ENCODE data around the gene SLC39A11.

- TF ChIP-seq TEAD4 (IDR thresholded peaks at IDR 0.05): no peak
- TF ChIP-seq CREB1 (IDR thresholded peaks at IDR 0.05; ENCODE audit: low read depth): no peak
- no peak for TF ChIP-seq TCF12 (IDR thresholded peaks at IDR 0.05; ENCODE audit: low read depth)
- TF ChIP-seq YY1 (IDR thresholded peaks at IDR 0.05; ENCODE audit: low read depth): no peak
- no peak for TF ChIP-seq TAF1 (IDR thresholded peaks at IDR 0.05; ENCODE audit: low read depth)
- TF ChIP-seq, protein P1, sequence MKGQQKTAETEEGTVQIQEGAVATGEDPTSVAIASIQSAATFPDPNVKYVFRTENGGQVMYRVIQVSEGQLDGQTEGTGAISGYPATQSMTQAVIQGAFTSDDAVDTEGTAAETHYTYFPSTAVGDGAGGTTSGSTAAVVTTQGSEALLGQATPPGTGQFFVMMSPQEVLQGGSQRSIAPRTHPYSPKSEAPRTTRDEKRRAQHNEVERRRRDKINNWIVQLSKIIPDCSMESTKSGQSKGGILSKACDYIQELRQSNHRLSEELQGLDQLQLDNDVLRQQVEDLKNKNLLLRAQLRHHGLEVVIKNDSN (IDR thresholded peaks at IDR 0.05): no peak
- TF ChIP-seq, protein P2, sequence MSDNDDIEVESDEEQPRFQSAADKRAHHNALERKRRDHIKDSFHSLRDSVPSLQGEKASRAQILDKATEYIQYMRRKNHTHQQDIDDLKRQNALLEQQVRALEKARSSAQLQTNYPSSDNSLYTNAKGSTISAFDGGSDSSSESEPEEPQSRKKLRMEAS (IDR thresholded peaks at IDR 0.05): no peak
- TF ChIP-seq NFIC (IDR thresholded peaks at IDR 0.05): no peak
- TF ChIP-seq ZBTB7A (IDR thresholded peaks at IDR 0.05; ENCODE audit: low read depth): no peak
- TF ChIP-seq EP300 (IDR thresholded peaks at IDR 0.05; ENCODE audit: borderline replicate concordance): no peak
Measured at GRCh38 chr17:72778169-72779151, 314.0 kb downstream of the SLC39A11 start.
